HG03439 (cell line): ENCODE data around the gene TCERG1L.
"Not testable (repeated sequence)": the region's sequence is repeated elsewhere in the genome, so short reads cannot be mapped to it uniquely, and the experiment has no call there.

ENCODE experiments used
- ATAC-seq: cut with Tn5 transposase; IDR thresholded peaks from one replicate; pipeline ENCODE4 v1.9.1; 2021; ENCODE audit warnings: mild to moderate bottlenecking, moderate library complexity; ENCODE audit not compliant: unreplicated experiment

TCERG1L gene

DNA sequence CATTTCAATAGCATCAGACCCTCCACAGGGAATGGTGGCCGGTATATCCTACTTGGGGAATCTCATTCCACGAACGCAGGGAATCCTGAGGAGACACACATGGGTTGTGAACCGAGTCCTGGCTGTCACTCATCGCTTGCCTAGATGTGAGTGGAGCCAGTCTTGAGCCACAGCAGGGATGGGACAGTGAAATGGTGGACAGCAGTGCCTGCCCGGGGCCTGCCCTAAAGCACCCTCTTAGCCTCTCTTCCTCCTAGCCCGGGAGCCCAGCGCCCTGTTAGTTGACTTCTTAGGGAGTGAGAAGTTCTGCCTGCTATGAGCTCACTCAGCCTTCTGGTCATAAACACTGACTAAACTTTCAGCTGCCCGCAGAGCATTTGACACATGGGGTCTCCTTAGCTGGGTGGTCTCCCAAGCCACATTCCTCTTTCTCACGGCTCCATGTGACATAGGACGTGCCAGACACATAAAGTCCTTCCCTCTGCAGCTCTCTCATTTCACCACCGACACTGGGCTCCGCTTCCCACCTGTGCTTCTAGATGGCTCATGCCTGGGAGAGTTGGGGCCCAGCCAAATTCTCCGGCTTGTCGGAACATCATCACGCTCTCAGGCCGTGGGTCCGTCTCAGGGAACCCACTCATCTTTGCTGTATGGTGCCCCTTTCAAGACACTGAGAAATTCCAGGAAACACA is 60.9 kb downstream of the TCERG1L start:
- no peak for ATAC-seq

DNA sequence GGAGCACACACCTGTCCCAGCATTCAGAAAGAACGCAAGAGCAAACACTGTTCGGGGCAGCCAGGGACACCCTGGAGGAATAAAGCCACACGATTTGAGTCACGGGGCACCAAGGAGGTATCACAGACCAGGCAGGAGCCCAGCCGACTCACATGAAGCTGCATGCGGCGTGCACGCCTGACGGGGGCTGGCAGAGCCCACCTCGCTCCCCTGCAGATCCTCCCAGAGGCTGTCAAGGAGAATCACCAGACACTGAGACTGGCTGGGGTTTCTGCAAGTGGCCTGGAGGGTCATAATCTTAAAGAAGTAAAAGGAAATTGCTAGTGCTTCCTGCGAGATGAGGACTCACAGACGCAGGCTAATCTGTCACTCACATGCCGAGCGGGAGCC is 61.6 kb downstream of the TCERG1L start:
- no peak for ATAC-seq

DNA sequence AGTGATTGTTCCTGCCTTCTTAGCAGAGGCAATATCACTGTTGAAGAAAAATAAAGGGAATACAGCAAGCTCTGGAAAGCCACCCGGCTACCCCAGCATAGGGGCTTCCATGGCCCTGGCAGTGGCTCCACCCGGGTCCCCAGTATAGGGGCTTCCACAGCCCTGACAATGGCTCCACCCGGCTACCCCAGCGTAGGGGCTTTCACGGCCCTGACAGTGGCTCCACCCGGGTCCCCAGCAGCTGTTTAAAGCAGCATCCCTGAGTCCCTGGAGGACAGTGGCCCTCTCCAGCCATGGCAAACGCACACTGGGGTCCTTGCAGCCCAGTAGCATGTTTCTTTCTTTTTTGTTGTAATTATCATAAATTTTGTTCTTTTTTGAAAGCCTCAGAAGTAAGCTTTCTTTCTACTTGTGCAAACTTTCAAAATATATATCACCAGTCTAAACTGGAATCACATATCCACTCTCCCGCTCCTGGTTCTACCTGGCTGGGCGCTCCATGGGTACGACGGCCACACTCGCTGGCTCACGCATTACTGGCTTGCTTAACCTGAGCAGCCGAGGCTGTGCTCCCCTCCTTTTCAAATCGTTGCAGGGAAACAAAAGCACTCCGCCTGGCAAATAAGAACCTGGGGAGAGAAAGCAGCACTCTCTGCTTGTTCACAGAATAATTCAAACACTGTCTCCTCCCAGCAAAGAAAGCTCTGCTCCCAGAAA is 62.1 kb downstream of the TCERG1L start:
- no peak for ATAC-seq

DNA sequence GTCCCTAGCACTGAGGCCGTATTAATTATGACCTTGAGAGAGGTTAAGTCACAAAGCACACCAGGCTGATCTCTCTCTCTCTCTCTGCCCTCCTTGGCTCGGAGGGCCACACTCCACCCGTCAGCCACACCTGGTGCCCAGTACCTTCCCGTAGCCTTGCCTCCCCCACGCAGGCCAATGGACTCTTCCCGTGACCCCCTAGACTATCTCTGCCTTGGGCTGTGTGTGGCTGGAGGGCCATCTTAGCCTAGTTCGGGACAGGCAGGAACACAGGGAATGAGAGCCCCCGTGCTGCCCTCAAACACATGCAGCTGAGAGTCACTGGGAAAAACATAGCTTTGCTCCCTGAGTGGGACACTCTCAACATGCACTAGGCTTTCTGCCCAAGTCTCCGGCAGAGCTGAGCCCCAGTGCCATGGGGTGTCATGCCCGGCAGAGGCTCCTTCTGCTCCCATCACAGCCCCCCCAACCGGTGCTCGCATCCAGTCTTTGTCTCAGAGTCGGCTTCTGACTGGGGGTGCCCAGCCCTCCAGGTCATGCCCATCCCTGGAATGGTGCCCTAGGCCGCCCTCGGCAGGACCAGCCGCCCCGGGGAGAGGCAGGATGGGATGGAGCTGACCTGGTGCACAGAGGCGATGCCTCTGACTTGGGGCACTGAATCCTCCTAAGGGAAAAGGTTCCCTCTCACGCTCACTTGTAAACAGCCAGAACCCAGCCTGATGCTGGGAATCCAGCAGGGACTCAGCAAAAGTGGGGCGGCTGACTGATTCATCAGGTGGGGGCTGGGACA is 63.0 kb downstream of the TCERG1L start:
- ATAC-seq: no peak

DNA sequence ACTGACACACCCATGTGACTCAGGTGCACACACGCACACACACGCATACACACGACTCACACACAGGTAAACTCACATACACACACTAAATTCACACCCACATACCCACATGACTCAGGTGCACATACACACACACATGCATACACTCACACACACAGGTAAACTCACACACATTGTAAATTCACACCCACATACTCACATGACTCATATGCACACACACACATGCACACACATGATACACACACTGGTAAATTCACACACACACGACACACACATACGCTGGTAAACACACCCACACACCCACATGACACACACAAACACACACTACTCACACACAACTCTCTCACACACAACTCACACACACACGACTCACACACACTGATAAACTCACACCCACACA is 63.6 kb downstream of the TCERG1L start:
- no peak for ATAC-seq

DNA sequence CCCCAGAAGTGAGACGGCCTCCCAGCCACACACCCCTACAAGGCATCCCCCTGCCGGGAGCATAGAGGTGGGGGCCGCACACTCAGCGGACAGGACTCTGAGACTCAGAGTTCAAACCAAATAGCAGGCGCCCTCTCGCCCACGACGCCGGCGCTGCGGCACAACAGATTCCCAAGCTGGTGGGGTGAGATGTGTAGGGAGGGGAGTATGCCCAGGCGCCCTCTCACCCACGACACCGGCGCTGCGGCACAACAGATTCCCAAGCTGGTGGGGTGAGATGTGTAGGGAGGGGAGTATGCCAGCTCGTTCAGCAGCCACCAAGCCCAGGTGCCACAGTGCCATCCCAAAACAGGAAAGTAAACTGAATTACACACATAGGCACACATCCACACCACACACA is 64.7 kb downstream of the TCERG1L start:
- no peak for ATAC-seq

DNA sequence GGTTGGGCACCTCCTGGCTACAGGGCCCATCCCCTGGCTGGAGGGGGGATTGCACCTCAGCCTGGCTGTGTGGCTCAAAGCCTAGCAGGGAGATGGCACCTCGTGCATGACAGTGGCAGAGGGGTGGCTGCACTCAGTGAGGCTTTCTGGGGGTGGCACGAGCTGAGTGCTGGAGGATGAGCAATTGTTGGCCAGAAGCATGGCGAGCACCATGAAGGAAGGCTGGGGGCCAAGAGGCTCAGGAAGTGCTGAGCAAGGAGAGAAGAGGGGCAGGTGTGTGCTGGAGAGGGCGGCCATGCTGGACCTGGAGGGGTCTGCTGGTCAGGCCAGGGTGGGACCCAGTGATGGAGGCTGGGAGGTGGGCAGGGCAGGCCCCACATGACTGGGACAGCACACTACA is 65.4 kb downstream of the TCERG1L start:
- ATAC-seq: no peak

DNA sequence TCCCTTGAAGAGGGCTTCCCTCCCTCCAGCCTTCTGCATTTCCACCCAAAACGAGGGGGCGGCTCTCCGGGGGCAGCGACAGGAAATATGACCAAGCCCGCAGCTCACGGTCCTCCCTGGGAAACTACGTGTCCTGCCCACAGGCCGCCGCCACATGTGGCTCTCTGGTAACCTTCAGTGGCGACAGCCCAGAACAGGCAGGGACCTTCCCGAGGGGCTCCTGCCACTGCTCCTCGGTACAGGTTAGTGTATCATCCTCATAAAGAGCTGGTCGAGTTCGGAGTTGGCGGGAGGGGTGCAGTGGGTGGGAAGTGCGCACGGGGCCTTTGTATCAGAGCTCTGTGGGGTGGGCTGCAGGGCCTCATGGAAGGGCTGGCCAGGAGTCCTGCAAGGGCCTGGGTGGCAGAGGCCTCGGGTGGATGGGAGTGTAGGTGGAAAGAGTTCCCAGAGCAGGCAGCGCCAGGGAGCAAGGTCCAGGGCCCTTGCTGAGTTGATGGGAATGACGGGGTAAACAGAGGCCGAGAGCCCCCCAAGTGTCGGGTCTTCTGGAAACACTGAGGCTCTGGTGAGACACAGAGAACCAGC is 66.0 kb downstream of the TCERG1L start:
- ATAC-seq: no peak

DNA sequence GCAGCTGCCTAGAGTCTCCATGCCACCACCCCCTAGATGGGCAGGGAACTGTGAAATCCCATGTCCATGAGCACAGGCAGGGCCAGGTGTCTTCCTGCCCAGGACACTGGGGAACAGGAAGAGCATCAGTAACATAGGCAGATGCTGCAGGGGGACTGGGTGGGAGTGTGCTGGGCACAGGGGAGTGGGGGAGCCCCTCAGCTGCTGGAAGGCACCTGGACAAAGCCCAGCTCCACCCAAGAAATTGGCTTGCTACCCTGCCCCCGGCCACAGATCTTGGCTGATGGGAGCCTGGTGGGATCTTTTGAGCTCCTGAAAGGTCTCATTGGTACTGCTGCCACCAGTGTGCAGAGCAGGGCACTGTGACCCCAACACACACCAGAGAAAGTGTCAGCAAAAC is 66.7 kb downstream of the TCERG1L start:
- ATAC-seq: no peak

DNA sequence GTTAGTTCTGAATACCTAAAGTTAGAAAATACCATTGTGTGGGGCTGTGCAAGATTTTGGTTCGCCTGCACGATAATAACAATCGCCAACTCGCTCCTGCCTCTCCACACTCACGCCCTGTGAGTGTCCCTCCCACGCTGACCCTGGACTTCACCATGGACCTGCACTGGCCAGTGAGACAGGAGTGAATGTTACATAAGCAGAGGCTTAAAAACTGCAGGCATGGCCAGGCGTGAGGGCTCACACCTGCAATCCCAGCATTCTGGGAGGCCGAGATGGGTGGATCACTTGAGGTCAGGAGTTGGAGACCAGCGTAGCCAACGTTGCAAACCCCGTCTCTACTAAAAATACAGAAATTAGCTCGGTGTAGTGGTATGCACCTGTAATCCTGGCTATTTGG is 68.4 kb downstream of the TCERG1L start:
- ATAC-seq: no peak

DNA sequence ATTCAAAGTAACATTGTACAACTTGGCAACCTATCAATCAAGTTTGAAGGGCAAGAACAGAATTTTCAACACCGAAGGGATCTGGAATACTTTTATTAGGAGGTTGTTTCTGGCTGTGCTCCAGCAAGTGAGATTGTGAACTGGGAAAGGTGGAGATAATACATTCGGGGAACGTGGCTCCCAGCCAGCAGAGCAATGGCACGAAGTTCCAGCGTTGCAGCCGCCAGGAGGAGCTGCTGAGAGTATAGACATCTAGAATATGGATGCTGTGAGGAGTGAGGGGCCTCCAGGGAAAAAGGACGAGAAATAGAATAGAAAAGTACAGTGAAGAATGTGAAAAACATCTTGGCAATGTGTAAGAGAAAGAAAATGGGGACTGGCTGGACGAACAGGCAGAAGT is 69.5 kb downstream of the TCERG1L start:
- ATAC-seq: no peak

DNA sequence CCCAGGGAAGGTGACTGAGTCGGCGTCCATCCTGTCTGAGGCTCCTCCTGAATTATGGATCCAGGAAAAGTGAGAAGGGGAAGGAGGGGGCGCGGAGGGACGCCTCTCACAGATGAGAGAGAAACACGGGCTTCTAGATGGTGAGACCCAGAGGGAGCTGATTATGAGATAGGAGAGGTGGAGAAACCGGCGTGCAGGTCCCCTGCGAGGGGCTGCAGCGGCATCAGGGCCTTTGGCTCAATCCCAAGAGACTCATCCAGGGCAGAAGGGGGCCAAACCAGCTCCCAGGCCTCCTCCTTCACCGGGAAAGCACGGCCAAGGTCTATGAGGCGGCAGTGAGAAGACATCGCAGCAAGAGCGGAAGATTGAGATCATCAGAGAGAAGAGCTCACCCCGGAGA is 70.8 kb downstream of the TCERG1L start:
- ATAC-seq: no peak

DNA sequence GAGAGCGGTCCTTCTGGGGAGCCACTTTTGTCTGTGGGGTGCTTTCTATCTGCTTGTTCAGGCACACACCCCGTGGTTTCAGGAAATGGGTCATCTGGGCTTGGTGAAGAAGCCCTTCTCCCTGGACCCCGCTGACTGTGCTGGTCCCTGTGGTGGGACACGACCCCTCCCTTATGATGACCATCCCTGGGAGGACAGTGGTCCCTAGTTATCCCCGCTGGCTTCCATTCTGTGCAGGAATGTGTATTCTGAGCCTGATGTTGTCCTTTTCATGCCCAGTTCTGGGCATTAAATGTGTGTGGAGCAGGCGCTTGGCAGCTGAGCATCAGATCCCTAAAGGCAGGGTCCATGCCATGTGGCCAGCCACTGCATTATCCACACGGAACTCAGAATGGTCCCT is 71.6 kb downstream of the TCERG1L start:
- no peak for ATAC-seq

DNA sequence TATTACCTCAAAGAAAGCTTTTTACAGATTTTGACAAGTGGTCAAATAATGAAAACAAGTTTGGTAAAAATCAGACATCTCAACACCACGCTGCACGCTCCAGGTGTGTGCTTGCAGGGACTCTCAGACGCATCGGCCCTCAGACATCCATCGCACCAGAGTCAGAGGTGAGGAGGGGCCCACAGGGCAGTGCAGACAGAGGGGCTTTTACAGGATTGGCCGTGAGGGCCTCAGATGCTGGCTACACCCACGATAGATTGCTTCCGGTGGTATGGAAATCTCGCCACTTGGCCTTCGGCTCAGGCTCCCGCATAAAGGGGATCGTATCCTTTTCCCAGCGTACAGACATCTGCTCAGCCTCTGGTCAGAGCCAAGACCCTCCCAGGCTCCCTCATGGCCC is 72.1 kb downstream of the TCERG1L start:
- no peak for ATAC-seq

DNA sequence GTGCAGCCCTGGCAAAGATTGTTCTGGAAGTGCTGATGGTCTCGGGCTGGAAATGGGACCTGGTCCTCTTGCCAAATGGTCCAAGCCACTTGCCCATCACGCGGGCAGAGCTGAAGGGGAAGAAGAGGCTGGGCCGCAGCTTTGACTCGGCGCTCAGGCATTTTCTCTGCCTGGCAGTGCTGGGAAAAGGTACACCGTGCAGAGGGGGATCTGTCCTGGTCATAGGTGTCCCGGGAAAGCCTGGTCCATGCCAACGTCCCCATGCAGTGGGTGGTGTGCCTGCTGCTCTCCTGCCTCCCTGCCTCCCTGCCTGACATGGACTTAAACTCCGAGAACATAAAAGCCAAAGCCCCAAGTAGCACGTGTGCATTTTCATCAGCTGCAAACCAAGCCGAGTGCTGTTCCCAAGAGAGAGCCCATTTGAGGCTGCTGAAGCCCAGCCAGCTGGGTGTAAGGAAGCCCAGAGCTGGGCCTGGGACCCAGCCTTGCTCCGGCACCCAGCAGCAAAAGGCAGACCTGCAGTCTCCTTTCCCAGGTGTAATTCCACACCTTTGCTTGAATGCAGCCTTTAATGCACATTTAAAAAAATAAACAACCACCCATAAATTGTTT is 72.7 kb downstream of the TCERG1L start:
- ATAC-seq: no peak

DNA sequence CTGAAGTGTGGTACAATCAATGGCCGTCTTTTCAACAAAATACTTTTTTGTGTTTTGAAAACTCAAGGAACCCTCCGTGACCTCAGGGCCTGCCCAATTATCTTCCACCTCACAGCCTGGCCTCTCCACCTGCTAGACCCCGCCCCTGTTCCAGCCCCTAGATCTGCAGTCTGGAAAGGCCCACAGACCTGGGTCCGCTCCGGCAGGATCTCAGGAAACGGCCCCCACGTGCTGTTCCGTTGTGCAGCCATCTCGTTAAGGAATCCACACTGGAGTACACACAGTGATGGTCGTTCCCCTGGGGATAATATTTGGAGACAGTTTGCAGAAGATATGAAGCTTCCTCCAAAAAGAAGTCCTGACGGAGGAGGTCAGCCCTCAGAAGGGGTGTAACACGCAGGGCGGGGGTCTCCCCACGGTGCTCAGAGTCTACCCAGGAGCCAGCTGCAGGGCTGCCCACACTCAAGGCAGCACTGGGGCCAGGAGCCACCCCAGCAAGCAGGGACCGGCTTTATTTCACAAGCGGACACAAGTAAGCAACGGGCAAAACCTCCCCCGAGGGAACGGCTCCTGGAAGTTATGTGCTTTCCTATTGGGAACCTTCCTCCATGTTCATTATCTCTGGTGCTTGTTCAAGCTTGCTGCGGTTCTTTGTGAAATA is 73.4 kb downstream of the TCERG1L start:
- ATAC-seq: no peak

DNA sequence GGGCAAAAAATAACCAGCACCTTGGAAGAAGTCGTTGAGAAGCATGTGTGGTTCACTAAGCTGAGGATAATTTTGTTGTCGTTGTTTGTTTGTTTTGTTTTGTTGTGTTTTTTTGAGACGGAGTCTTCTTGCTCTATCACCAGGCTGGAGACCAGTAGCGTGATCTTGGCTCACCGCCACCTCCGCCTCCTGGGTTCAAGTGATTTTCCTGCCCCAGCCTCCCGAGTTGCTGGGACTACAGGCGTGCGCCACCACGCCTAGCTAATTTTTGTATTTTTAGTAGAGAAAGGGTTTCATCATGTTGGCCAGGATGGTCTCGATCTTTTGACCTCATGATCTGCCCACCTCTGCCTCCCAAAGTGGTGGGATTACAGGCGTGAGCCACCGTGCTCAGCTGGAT is 76.9 kb downstream of the TCERG1L start:
- ATAC-seq: not testable (repeated sequence)

DNA sequence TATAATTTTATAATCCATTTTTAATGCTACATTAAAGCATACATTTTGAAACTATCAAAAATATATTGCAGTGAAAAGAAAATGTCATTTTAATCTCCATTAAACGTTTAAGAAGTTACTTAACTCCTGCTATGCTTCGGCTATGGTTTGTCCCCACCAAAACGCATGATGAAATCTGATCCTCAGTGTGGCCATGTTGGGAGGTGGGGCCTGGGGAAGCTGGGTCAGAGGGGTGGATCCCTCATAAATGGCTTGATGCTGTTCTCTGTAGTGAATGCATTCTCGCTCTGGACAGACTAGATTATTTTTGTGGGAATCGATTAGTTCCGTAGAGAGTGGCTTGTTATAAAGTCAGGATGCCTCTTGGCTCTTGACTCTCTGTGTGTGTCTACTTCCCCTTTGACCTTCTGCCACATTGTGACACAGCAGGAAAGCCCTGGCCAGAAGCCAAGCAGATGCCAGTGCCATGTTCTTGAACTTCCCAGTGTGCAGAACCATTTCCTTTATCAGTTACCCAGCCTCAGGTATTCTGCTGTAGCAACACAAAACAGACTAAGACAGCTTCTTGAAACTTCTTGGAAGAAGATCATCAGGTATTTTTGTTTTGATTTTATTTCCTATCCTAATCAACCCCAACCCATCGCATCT is 77.8 kb downstream of the TCERG1L start:
- no peak for ATAC-seq

DNA sequence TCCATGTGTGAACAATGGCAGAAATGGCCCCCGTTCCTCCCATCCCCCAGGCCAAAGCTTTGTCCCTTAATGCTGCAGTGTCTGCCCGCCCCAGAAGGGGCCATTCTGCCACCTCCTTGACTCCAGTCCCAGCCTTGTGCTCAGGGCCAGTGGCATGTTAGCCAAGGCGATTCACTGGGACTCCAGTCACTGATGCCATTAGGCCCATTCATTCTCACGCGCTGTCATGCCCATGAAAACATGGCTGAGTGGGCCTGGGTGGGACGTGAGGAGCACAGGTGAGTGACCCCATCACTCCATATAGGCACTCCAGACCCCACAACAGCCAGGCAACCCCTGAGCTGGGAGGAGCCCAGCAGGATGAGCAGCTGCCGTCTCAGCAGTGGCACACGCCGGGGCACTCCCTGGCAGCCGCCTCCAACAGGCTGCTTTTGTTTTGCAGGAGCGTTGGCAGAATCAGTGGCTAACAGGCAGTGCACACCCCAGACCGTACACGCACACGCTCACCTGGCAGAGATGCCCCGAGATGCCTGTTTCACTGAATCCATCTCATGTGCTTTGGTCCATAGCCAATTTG is 79.5 kb downstream of the TCERG1L start:
- ATAC-seq: no peak
